HCT116 (cell line): Measurements from ENCODE around the gene TIMM10B. TPM values are rescaled to one million over a fixed set of nuclear protein-coding genes. Genes with fewer than 3 reads are reported as not detected.
A peak's percentile ranks its signal among the peaks of the same experiment; 100 is the strongest.

Source experiments
- ATAC-seq: fragments of 200-7000 bp; cut with Tn5 transposase; 2 replicates; pipeline ENCODE4 v1.9.1; 2020; ENCODE audit warnings: mild to moderate bottlenecking, moderate library complexity
- BruUV-seq: library from RNA; stranded (reverse); fragments of 400-500 nt; replicated peaks from 2 replicates; lab custom pipeline; 2021; lab: Mats Ljungman, UMichigan
- CTCF ChIA-PET: fragments of 300-600 bp; sonication (Branson Sonifier 250); formaldehyde crosslinking; loops from one replicate; lab custom pipeline; 2021; ENCODE audit warnings: antibody characterized with exemption; lab: Charles Lee
- POLR2A ChIA-PET: fragments of 300-600, 350-600 bp; sonication (Branson Sonifier 250); formaldehyde crosslinking; loops from one replicate; lab custom pipeline; 2021; ENCODE audit warnings: antibody characterized with exemption; lab: Charles Lee
- RAD21 ChIA-PET, 2 experiments: fragments of 300-600 bp; sonication (Branson Sonifier 250); formaldehyde crosslinking; loops; one replicate each; lab custom pipeline; 2023; ENCODE audit warnings: low total read pairs in 2 of 2; ENCODE audit not compliant: uncharacterized antibody in 2 of 2, unreplicated experiment in 2 of 2, low non-redundant PET in 1 of 2; lab: Charles Lee
- DNase-seq: peaks from one replicate; pipeline ENCODE4 v3.0.0-alpha.2; 2010; ENCODE audit warnings: low read depth, low spot score
- H2AFZ ChIP-seq: fragments of 200-600 bp; shearing (Covaris generic), sonication (generic); 2 replicates; pipeline ENCODE4 v1.6.1; 2017; ENCODE audit warnings: low read depth, mixed run types, mixed read lengths, antibody characterized with exemption, low read length; ENCODE audit not compliant: poor library complexity, severe bottlenecking
- H3K27ac ChIP-seq: 2 replicates; pipeline ENCODE4 v1.5.1; 2012; ENCODE audit warnings: low read depth, low read length
- H3K27me3 ChIP-seq: fragments of 200-600 bp; sonication (generic); 2 replicates; pipeline ENCODE4 v1.6.1; 2016; ENCODE audit warnings: mixed run types, low read length, mixed read lengths; ENCODE audit not compliant: insufficient read depth
- H3K36me3 ChIP-seq, 2 experiments: fragments of 200-500 bp in 1 of 2; fragments of 200-600 bp in 1 of 2; sonication (Bioruptor generic) in 1 of 2; sonication (generic) in 1 of 2; 2 replicates each; pipeline versions ENCODE4 v1.5.1 to v1.6.1; 2014 to 2016; ENCODE audit warnings: low read length in 2 of 2, inconsistent platforms in 1 of 2, mixed read lengths in 1 of 2, mixed run types in 1 of 2; ENCODE audit not compliant: insufficient read depth in 2 of 2, control insufficient read depth in 1 of 2
- H3K4me1 ChIP-seq, 2 experiments: fragments of 200-600 bp in 1 of 2; sonication (generic) in 1 of 2; 2 replicates each; pipeline versions ENCODE4 v1.5.1 to v1.6.1; 2012 to 2017; ENCODE audit warnings: low read length in 2 of 2, inconsistent platforms in 1 of 2, mild to moderate bottlenecking in 1 of 2, mixed read lengths in 1 of 2, mixed run types in 1 of 2, moderate library complexity in 1 of 2; ENCODE audit not compliant: insufficient read depth in 2 of 2, control insufficient read depth in 1 of 2
- H3K4me2 ChIP-seq: fragments of 200-600 bp; sonication (generic); 2 replicates; pipeline ENCODE4 v1.6.1; 2017; ENCODE audit warnings: mixed run types, low read length, mixed read lengths
- H3K4me3 ChIP-seq, 2 experiments: fragments of 200-600 bp in 1 of 2; sonication (generic) in 1 of 2; replicated peaks in 1 of 2; 2 replicates each; pipeline ENCODE4 v1.5.1; 2011 to 2016; ENCODE audit warnings: low read length in 2 of 2, control low read depth in 1 of 2, low read depth in 1 of 2, mild to moderate bottlenecking in 1 of 2, mixed read lengths in 1 of 2, mixed run types in 1 of 2
- H3K79me2 ChIP-seq: fragments of 200-600 bp; sonication (generic); 2 replicates; pipeline ENCODE4 v1.6.1; 2017; ENCODE audit warnings: mild to moderate bottlenecking, mixed run types, low read length, moderate library complexity, mixed read lengths; ENCODE audit not compliant: insufficient read depth
- H3K9ac ChIP-seq: fragments of 200-600 bp; sonication (generic); 2 replicates; pipeline ENCODE4 v1.6.1; 2016; ENCODE audit warnings: low read length, mixed read lengths
- H3K9me2 ChIP-seq: fragments of 200-600 bp; sonication (generic), shearing (Covaris generic); 2 replicates; pipeline ENCODE4 v1.6.1; 2017; ENCODE audit warnings: mixed run types, mild to moderate bottlenecking, moderate library complexity; ENCODE audit not compliant: insufficient read depth
- H3K9me3 ChIP-seq, 2 experiments: fragments of 200-500 bp in 1 of 2; fragments of 200-600 bp in 1 of 2; sonication (Bioruptor generic) in 1 of 2; sonication (generic) in 1 of 2; 2 replicates each; pipeline ENCODE4 v1.6.1; 2014 to 2017; ENCODE audit warnings: low read length in 2 of 2, mixed read lengths in 2 of 2, inconsistent platforms in 1 of 2, low read depth in 1 of 2, mild to moderate bottlenecking in 1 of 2, mixed run types in 1 of 2, moderate library complexity in 1 of 2; ENCODE audit not compliant: control insufficient read depth in 1 of 2, insufficient read depth in 1 of 2
- H4K20me1 ChIP-seq: fragments of 200-600 bp; sonication (generic), shearing (Covaris generic); 2 replicates; pipeline ENCODE4 v1.6.1; 2017; ENCODE audit warnings: mixed run types, mild to moderate bottlenecking, moderate library complexity; ENCODE audit not compliant: insufficient read depth
- ELF1 ChIP-seq: IDR thresholded peaks from 2 replicates; pipeline ENCODE4 v1.6.1; 2012; ENCODE audit warnings: low read depth, borderline replicate concordance
- RAD21 ChIP-seq: IDR thresholded peaks from 2 replicates; pipeline ENCODE4 v1.6.1; 2012; ENCODE audit warnings: low read depth, mild to moderate bottlenecking
- SP1 ChIP-seq: IDR thresholded peaks from 2 replicates; pipeline ENCODE4 v1.6.1; 2012; ENCODE audit warnings: low read depth
- intact Hi-C: fragments of 100-400 bp; cut with micrococcal nuclease; formaldehyde crosslinking; loops from 2 replicates; pipeline ENCODE4 v1.10.0; 2022
- total RNA-seq: library from RNA; stranded (reverse); gene quantifications from one replicate; pipeline ENCODE4 v1.2.1, GENCODE V29; 2021; ENCODE audit not compliant: unreplicated experiment
- TF ChIP-seq, protein P1 (sequence below), 3 experiments: fragments of 200-600 bp in 1 of 3; sonication (generic) in 1 of 3; IDR thresholded peaks in 2 of 3; conservative IDR thresholded peaks in 1 of 3; 2 replicates each; pipeline ENCODE4 v1.5.1; 2012 to 2017; ENCODE audit warnings: low read depth in 2 of 3, low read length in 2 of 3, antibody characterized with exemption in 1 of 3, borderline replicate concordance in 1 of 3, control low read depth in 1 of 3, mild to moderate bottlenecking in 1 of 3, mixed read lengths in 1 of 3, mixed run types in 1 of 3, moderate library complexity in 1 of 3; ENCODE audit not compliant: insufficient read depth in 1 of 3

Gene TIMM10B
- total RNA-seq, 1 experiment from 2014 or later = 22.9 TPM

DNA sequence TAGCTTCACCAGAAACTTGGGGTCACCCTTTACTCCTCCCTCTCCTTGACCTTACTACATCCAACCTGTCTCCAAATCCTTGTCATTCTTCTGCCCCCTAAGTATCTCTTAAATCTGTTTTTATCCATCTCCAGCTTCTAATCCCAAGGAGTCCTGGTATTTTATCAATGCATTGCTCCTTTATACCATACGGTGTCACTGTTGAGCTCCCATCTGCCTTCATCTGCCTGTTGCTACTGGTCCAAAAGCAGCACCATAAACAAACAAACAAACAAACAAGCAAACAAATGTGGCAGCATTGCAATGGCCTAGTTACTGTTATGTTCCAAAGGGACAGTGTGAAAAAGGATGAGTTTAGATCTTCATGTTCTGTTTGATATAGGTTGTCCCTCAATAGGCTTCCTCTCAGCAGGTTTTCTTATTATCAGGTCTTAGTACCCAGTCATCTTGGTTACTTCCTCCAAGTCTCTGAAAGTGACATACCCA is 50.0 kb downstream of the TIMM10B start:
- Histone ChIP-seq H3K79me2 (no peaks in the 10 kb centered on the region), H3K4me2 (no peak overlapping the region), H3K9ac (no peak overlapping the region), H2AFZ (no peak overlapping the region), H3K4me1 (no peaks in the 10 kb centered on the region), H3K27ac (no peak overlapping the region), H3K4me3 (no peak overlapping the region), H3K27me3 (no peaks in the 10 kb centered on the region), H4K20me1 (no peaks in the 10 kb centered on the region), H3K36me3 (no peaks in the 10 kb centered on the region), H3K9me2 (no peaks in the 10 kb centered on the region), H3K9me3 (no peaks in the 10 kb centered on the region)
- TF ChIP-seq RAD21 (peak; percentile 86), SP1 (no peak), ELF1 (no peak)
- TF ChIP-seq, protein P1, sequence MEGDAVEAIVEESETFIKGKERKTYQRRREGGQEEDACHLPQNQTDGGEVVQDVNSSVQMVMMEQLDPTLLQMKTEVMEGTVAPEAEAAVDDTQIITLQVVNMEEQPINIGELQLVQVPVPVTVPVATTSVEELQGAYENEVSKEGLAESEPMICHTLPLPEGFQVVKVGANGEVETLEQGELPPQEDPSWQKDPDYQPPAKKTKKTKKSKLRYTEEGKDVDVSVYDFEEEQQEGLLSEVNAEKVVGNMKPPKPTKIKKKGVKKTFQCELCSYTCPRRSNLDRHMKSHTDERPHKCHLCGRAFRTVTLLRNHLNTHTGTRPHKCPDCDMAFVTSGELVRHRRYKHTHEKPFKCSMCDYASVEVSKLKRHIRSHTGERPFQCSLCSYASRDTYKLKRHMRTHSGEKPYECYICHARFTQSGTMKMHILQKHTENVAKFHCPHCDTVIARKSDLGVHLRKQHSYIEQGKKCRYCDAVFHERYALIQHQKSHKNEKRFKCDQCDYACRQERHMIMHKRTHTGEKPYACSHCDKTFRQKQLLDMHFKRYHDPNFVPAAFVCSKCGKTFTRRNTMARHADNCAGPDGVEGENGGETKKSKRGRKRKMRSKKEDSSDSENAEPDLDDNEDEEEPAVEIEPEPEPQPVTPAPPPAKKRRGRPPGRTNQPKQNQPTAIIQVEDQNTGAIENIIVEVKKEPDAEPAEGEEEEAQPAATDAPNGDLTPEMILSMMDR (IDR thresholded peaks at IDR 0.05 in 2 of 3, conservative IDR thresholded peaks at IDR 0.05 in 1 of 3; ENCODE audit: borderline replicate concordance in 1 of 3, insufficient read depth in 1 of 3, low read depth in 2 of 3, low read length in 2 of 3) = peak; percentile 72 to 86 (median 82)
- CTCF ChIA-PET = interaction anchor here (0.6 to 2.2 kb wide), 28 partner anchors 9 to 1460 kb away, joined by 3 to 17 read pairs (median 3); partner anchors contain the start of genes MRPL17, TAF10 and TPP1
- RAD21 ChIA-PET = interaction anchor here in 1 of 2 experiments (0.7 to 1.6 kb wide), 4 partner anchors 136 to 296 kb away, joined by 3 to 7 read pairs (median 6); partner anchors contain the start of gene MRPL17
- peak; percentile 45 for DNase-seq
- POLR2A ChIA-PET = no interaction called here
- peak; percentile 93 for ATAC-seq
- intact Hi-C loops = loop anchor here (1.0 to 5.0 kb wide), 3 partner anchors 71 to 175 kb away; partner anchors contain the start of genes ILK, MRPL17 and RRP8
- BruUV-seq = no TSS peak

Other genes with a start within 250 kb of the TIMM10B start
- 32.1 TPM for gene FHIP1B, start 246.9 kb upstream of the TIMM10B start, total RNA-seq
- 0.27 TPM for gene CNGA4, start 242.4 kb upstream of the TIMM10B start, total RNA-seq
- gene CCKBR, start 221.7 kb upstream of the TIMM10B start, total RNA-seq = not detected
- 18.6 TPM for gene CAVIN3, start 161.0 kb upstream of the TIMM10B start, total RNA-seq
- gene SMPD1, start 91.0 kb upstream of the TIMM10B start, total RNA-seq = 2.8 TPM
- 12.4 TPM for gene APBB1, start 62.4 kb upstream of the TIMM10B start, total RNA-seq
- 4.6 TPM for gene HPX, start 40.5 kb upstream of the TIMM10B start, total RNA-seq
- gene TRIM3, start 7.6 kb upstream of the TIMM10B start, total RNA-seq = 13.4 TPM
- 77.9 TPM for gene ARFIP2, start 170 bp upstream of the TIMM10B start, total RNA-seq
- 8.0 TPM for gene DNHD1, start 15.8 kb downstream of the TIMM10B start, total RNA-seq
- 17.8 TPM for gene RRP8, start 122.1 kb downstream of the TIMM10B start, total RNA-seq
- 73.5 TPM for gene ILK, start 122.3 kb downstream of the TIMM10B start, total RNA-seq
- 151 TPM for gene TAF10, start 130.7 kb downstream of the TIMM10B start, total RNA-seq
- 44.7 TPM for gene TPP1, start 137.9 kb downstream of the TIMM10B start, total RNA-seq
- gene DCHS1, start 174.3 kb downstream of the TIMM10B start, total RNA-seq = 0.30 TPM
- gene MRPL17, start 201.8 kb downstream of the TIMM10B start, total RNA-seq = 75.0 TPM